Panc1 (cell line): ENCODE results near the gene TRPV5.

Experiments
- CTCF ChIP-seq: fragments of 450-650 bp; IDR thresholded peaks from 2 replicates; pipeline ENCODE4 v1.5.1; 2017; ENCODE audit warnings: mild to moderate bottlenecking
- TCF7L2 ChIP-seq: IDR thresholded peaks from 2 replicates; pipeline ENCODE4 v1.6.1; 2011; ENCODE audit warnings: mild to moderate bottlenecking, low read depth, low read length, inconsistent platforms

DNA sequence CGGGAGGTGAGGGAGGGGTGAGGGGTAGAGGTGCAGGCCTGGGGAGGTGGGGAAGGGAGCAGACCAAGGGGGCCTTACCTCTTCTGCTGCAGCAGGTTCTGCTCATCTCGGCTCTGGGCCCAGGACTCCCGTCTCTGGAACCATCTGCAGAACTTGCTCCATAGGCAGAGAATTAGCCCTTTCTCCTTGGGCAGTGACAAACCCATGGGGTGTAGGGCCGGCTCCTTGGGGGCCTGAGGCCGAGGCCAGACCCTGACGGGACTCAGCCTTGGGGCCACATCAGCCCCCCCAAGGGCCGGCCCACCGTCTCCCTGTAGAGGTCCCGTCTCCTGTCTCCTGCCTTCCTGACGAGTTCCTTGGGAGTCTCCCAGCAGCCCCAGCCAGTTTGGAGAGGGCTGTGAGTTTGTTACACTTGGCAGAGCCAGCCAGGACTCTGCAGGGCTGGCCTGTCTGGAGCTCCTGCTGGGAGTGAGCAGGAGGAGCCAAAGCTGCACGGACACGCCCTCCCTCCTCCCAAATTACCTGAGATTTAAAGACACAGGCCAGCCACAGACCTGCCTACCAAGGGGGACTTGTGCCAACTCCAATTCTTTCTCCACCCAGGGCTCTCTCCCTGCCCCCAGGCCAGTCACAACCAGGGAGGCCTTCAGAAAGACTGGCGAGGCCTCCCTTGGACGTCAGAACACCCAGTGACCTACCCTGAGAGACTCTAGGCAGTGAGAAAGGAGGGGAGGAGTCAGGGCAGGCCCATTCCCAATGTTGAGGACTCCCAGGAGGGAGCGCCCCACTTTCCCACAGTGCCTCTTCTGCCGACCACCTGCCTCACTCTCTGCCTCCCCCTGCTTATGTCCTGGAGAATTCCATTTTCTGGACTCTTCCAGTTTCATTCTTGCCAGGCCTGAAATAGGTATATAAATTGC is 48.0 kb downstream of the TRPV5 start, which contains the start of gene TRPV6:
- TF ChIP-seq CTCF (no peak), TCF7L2 (no peak)
